WTC11 (cell line): ENCODE measurements around the gene IGLL1.

ENCODE experiments used
- CTCF ChIP-seq: fragments of 200-600 bp; IDR thresholded peaks from 2 replicates; pipeline ENCODE4 v1.8.0; 2022; ENCODE audit warnings: antibody characterized with exemption
- ZNF219 ChIP-seq: sonication (generic); formaldehyde crosslinking; IDR thresholded peaks from 2 replicates; pipeline ENCODE4 v1.8.0; 2023; ENCODE audit warnings: missing genetic modification reagents, mild to moderate bottlenecking, borderline replicate concordance

DNA sequence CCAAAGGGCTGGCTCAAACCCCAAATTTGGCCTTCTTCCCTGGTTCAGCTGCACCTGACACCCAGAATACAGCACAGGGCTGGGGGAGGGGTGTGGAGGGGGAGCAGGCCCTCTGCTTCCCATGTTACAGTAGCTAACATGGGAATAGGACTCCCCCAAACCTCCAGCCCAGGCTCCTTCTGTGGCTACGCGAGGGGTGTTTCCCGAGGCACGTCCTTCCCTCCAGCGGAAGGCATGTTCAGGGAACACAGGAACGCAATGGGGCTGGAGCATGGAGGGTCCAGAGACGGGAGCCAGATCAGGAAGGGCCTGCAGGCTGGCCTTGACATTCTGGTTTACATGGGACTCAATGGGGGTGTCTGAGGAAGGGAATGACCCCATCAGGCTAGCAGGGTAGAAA, 11.8 kb upstream of the IGLL1 start:
- TF ChIP-seq CTCF (no peak), ZNF219 (no peak)
